ENCODE measurements around the gene KRT2.

The KRT2 gene

GRCh38 chr12:52611080-52611468, 40.9 kb downstream of the KRT2 start:
- Histone ChIP-seq H3K27ac (no peak overlapping the region), H3K36me3 (ENCODE audit: insufficient read depth) (no peaks in the 10 kb centered on the region), H3K9ac (no peak overlapping the region), H3K79me2 (ENCODE audit: insufficient read depth, low read depth) (no peaks in the 10 kb centered on the region), H2AFZ (ENCODE audit: low read depth) (no peak overlapping the region), H3K27me3 (ENCODE audit: insufficient read depth, low read depth) (peaks cover 51% of the 10 kb centered on the region), H4K20me1 (ENCODE audit: insufficient read depth) (no peaks in the 10 kb centered on the region), H3K4me3 (IDR thresholded peaks at IDR 0.05; ENCODE audit: insufficient read depth, low read depth, low read length) (no peak overlapping the region), H3K4me2 (no peak overlapping the region), H3K4me1 (ENCODE audit: low read depth, poor library complexity, severe bottlenecking) (no peaks in the 10 kb centered on the region)
- TF ChIP-seq CTCF (conservative IDR thresholded peaks at IDR 0.05; ENCODE audit: low read depth, low read length) = no peak

- no peak overlapping the region for H3K4me2 ChIP-seq
- H3K9ac ChIP-seq = no peak overlapping the region
- H3K79me2 ChIP-seq (ENCODE audit: insufficient read depth, low read depth) = no peaks in the 10 kb centered on the region
- no peak overlapping the region for H2AFZ ChIP-seq (ENCODE audit: low read depth)
- no peaks in the 10 kb centered on the region for H4K20me1 ChIP-seq (ENCODE audit: insufficient read depth)
- H3K27ac ChIP-seq = no peak overlapping the region
- no peak overlapping the region for H3K4me3 ChIP-seq (IDR thresholded peaks at IDR 0.05; ENCODE audit: insufficient read depth, low read depth, low read length)
- no peak for TF ChIP-seq CTCF (conservative IDR thresholded peaks at IDR 0.05; ENCODE audit: low read depth, low read length)
- H3K27me3 ChIP-seq (ENCODE audit: insufficient read depth, low read depth) = peaks cover 39% of the 10 kb centered on the region
- no peaks in the 10 kb centered on the region for H3K4me1 ChIP-seq (ENCODE audit: low read depth, poor library complexity, severe bottlenecking)
- H3K36me3 ChIP-seq (ENCODE audit: insufficient read depth) = no peaks in the 10 kb centered on the region
These were observed 43.0 kb downstream of the KRT2 start for GRCh38 chr12:52608826-52609630.

- H3K79me2 ChIP-seq (ENCODE audit: insufficient read depth, low read depth) = no peaks in the 10 kb centered on the region
- no peaks in the 10 kb centered on the region for H3K36me3 ChIP-seq (ENCODE audit: insufficient read depth)
- TF ChIP-seq CTCF (conservative IDR thresholded peaks at IDR 0.05; ENCODE audit: low read depth, low read length) = no peak
- no peak overlapping the region for H2AFZ ChIP-seq (ENCODE audit: low read depth)
- no peak overlapping the region for H3K9ac ChIP-seq
- H3K4me2 ChIP-seq = no peak overlapping the region
- no peaks in the 10 kb centered on the region for H4K20me1 ChIP-seq (ENCODE audit: insufficient read depth)
- peaks cover 30% of the 10 kb centered on the region; the same call in 1 of the 2 replicates for H3K27me3 ChIP-seq (ENCODE audit: insufficient read depth, low read depth)
- H3K4me1 ChIP-seq (ENCODE audit: low read depth, poor library complexity, severe bottlenecking) = no peaks in the 10 kb centered on the region
- no peak overlapping the region for H3K27ac ChIP-seq
- no peak overlapping the region for H3K4me3 ChIP-seq (IDR thresholded peaks at IDR 0.05; ENCODE audit: insufficient read depth, low read depth, low read length)
These were observed 43.9 kb downstream of the KRT2 start for GRCh38 chr12:52608161-52608560.

- Histone ChIP-seq H3K27me3 (ENCODE audit: insufficient read depth, low read depth) (peaks cover 22% of the 10 kb centered on the region; the same call in 1 of the 2 replicates), H3K4me2 (no peak overlapping the region)
- TF ChIP-seq CTCF (conservative IDR thresholded peaks at IDR 0.05; ENCODE audit: low read depth, low read length) = no peak
These were observed 44.7 kb downstream of the KRT2 start for GRCh38 chr12:52607314-52607713.

More at GRCh38 chr12:52607314-52607713, 44.7 kb downstream of the KRT2 start:
- H3K36me3 ChIP-seq (ENCODE audit: insufficient read depth) = no peaks in the 10 kb centered on the region
- H3K27ac ChIP-seq = no peak overlapping the region
- H3K4me1 ChIP-seq (ENCODE audit: low read depth, poor library complexity, severe bottlenecking) = no peaks in the 10 kb centered on the region
- H2AFZ ChIP-seq (ENCODE audit: low read depth) = no peak overlapping the region
- H3K9ac ChIP-seq = no peak overlapping the region
- H3K79me2 ChIP-seq (ENCODE audit: insufficient read depth, low read depth) = no peaks in the 10 kb centered on the region
- H3K4me3 ChIP-seq (IDR thresholded peaks at IDR 0.05; ENCODE audit: insufficient read depth, low read depth, low read length) = no peak overlapping the region
- H4K20me1 ChIP-seq (ENCODE audit: insufficient read depth) = no peaks in the 10 kb centered on the region

Measured in KMS-11 (cell line).